NCI-H2029 (cell line): ENCODE data around the gene CREB5.
"Not testable (repeated sequence)": the region's sequence is repeated elsewhere in the genome, so short reads cannot be mapped to it uniquely, and the experiment has no call there.

Experiments
- DNase-seq: peaks from one replicate; lab custom pipeline; 2025; lab: John Stamatoyannopoulos, UW

Gene CREB5

DNA sequence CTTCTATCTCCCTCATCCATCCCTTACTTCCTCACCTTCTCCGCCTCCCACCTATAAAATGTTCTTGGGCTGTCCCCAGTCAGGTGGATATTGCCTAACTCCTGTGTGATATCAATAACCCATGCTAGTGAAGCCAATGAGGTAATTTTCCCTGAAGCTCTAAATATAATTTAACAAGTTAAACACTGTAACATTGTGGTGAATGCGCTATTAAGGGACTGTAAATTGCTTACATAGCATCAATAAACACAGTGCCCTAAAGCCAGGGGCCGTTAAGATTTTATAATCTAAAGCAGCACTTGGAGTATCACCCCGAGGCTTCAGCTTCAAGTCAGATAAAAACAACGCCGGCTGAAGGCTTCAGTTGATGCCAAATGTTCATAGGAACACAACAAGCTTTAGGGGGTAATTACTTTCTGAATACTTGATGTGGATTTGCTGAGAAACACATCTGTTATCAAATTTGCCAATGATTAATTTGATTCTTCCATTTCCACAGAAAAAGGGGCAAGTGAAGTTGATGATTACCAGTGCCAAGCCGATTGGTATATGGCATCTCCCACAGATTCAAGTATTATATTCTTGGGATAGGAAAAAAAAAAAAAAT lies 138.4 kb downstream of the CREB5 start:
- DNase-seq, result no peak

DNA sequence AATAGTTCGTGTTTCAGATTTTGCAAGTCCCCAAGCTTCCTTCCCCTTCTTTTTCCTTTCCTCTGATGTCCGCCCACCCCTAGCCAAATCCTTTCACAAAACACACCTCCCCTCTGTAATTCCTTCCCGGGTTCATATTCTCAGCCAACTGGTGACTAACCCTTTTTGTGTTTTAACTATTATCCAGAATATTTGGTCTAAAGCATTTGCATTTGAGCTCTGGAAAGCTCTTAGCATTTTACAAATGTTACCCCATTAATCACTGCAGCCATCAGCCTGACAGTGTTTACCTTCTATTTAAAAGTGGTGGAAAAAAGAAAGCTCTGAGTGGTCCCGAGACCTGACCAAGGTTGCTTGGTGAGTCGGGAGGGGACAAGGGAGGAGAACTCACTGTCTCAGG lies 139.0 kb downstream of the CREB5 start:
- DNase-seq, result no peak

DNA sequence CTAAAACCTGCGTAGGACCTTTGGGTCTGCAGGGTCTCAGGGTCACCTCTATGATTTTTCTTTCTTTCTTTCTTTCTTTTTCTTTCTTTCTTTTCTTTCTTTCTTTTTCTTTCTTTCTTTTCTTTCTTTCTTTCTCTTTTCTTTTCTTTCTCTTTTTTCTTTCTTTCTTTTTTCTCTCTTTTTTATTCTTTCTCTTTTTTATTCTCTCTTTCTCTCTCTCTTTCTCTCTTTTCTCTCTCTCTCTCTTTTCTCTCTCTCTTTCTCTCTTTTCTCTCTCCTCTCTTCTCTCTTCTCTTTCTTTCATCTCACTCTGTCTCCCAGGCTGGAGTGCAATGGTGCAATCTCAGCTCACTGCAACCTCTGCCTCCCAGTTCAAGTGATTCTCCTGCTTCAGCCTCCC lies 139.4 kb downstream of the CREB5 start:
- DNase-seq, result not testable (repeated sequence)

DNA sequence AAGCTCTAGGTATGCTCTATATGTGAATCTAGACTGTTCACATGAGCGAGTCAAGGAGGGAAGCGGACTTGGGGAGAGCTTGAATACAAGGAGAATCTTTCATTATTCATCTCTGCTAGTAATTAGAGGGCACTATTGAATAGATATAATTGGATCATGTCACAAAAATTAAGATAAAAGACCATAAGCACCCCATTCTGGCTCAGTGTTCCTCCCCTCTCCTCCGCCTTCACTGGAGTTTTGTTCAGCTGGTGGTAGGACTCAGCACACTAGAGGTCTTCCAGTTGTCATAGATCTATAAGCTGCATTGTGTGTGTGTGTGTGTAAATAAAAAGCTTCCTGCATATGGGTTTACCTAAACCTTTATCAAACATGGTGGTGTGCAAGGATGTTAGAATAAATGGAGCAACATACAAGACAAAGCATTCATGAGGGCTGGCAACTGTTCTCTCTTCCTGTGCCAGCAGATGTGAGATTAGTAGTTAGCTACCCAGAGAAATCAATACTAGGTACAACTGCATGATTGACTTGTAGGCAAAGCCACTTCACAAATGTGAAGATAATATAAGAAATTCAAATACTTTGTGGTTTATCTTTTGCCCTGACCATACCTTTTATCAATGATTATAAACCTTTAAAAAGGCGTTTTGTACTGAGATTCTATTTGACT lies 142.6 kb downstream of the CREB5 start:
- no peak for DNase-seq

DNA sequence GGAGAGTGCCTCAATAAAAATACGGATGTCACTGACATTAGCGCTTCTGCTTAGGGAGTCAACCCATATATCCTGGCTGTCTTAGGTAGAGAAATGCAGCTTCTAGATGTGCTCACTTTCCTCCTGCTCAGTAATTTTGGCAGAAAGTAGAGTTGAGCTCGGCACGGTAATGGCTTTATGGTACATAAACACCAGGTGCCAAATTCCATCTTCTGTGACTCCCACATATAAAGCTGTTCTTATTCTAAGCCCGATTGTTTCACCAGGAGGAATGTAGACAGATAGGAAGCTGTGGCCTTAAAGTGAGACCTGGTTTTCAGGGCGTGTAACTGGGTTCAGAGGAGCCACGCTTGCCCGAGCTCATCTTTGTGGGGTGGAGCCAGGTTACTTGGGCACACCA lies 143.7 kb downstream of the CREB5 start:
- no peak for DNase-seq

DNA sequence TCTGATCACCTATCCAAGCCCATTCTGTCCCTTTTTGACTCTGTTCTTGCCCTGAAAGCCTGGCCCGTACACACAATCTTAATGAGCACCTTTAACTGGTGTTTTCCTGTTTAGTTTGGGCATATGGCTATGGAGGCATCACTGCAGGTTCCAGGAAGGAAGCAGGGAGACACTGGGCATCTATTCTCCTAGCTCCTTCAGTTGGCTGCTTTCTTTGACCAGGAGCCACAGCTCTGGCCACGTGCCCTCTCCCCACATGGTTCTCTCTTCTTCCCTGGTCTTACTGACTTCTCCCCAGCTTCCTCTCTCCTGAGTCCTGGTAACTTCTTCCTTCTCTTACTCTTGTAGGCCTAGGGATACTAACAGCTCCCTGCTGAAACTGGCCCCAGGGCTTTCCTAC lies 144.4 kb downstream of the CREB5 start:
- DNase-seq, result no peak

DNA sequence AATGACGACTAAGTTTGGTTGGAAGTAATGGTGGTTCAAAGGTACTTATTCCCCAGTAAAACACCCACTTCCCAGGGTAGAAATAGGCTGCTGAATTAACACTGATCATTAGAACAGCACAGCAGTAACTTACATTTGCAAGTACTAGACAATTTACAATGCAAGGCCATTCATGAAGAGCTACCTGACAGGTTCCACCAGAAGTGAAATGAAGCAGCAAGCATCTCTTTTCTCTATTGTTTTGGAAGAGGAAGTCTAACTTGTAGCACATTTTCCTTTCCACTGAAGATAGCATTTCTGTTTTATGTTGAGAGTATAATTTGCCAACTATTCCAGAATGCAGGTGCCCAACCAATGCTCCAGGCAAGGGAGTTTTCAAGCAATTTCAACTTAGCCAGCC lies 145.9 kb downstream of the CREB5 start:
- DNase-seq, result no peak

DNA sequence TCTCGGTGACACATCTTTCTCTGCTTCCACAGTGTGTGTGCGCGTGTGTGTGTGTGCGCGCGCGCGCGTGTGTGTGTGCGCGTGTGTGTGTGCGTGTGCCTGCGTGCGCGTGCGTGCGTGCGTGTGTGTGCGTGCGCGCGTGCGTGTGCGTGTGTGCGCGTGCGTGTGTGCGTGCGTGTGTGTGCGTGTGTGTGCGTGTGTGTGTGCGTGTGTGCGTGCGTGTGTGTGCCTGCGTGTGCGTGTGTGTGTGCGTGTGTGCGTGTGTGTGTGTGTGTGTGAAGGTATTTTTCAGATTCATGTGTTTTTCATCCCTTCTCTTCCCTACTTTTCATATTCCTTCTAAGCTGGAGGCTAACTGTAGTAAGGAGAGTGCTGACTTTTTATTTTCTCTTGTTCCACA lies 148.4 kb downstream of the CREB5 start:
- DNase-seq, result no peak

DNA sequence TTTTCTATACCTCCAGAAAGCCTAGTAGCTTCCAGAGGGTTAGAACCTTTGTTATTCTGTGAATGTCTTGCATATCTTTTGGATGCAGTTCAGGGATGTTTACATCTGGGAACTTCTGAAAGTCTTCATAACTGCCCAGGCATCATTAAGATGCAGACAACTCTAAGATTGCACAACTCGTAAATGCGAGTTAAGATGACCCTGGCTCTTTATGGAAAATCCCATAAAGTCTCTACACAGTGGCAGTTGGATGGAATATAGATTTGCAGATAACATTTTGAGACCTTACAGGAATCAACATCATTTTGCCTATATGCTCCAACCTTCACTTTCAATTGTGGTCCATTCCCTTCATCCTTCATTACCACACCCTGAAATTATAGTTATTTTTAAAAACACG lies 151.7 kb downstream of the CREB5 start:
- DNase-seq, result no peak

DNA sequence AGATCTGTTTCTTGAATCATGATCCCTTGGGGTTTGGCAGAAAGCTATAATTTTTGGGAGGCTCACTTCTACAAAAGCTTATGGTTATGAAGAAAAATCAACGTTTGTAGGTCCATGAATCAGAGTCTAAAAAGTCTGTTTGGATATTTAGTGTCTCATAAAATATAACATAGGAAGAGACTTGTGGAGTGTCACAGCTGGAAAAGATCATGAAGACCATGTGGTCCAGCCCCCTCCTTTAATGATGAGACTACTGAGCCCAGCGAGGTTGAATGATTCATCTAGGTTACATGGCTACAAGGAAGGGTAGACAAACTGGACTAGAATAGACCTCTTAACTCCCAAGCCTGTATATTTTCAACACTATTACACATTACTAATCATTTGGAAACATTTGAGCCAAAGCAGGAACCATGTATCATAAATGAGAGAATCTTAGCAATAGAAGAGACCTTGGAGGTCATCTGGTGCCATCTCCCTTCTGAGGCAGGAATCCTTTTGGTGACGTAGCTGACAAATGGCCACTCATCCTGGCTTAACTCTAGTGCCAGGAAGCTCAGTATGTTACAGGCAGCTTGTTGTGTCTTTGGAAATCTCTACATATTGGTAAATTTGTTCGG lies 152.5 kb downstream of the CREB5 start:
- no peak for DNase-seq

DNA sequence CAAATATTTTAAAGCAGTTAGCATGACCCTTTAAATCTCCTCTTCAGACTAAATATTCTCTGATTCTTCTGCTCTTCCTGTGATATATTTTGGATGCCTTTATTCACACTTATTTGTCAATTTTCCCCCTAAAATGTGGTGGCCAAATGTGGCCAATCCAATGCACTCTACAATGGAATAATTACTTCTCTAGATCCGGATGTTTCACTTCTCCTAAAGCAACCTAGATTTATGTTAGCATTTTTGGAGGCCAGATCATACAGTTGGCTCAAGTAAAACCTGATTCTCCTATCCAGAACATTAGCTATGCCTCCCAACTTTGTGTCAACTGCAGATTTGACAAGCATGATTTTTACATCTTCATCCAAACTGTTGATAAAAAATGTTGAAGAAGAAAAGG lies 153.7 kb downstream of the CREB5 start:
- DNase-seq, result no peak

DNA sequence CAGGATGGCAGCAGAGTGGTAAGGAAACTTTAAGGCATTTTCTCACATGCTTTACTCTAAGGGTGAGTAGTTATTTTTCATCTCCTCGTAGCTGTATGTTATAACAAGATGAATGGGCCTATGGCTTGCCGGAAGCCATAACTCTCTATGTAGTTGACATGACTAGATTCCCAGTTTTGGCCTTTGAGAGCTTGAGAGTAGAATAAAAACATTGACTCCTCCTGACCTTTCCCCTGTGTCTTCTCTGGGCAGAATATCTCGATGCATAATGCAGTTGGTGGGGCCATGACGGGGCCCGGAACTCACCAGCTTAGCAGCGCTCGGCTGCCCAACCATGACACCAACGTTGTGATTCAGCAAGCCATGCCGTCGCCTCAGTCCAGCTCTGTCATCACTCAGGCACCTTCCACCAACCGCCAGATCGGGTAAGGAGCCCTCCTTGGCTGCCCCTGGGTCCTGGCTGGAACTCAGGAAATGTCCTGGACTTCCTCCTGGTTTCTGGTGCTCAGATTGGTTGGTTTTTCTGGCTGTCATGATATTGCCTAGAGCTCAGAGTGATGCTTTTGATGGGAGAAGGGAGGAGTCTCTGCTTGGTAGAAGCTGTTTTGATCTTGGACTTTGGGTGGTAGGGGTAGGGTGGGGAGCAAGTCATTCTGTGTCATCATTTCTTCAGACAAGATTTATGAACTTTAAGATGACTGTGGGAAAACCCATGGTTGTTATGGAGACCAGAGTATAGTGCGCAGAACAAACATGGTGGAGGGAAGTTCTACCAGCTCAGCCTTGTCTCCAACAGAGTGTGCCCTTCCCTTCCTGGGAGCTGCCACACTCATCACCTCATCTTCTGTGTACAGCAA lies 158.0 kb downstream of the CREB5 start:
- no peak for DNase-seq

DNA sequence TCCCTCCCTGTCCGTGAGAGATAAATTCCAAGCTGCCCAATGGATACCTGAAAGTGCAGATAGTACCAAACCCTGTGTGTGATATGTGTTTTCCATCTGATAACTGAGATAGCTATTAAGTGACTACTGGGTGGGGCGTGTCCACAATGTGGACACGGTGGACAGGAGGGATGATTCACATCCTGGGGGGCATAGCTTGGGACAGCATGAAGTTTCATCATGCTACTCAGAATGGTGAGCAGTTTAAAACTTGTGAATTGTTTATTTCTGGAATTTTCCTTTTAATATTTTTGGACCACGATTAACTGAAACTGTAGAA lies 158.6 kb downstream of the CREB5 start:
- DNase-seq, result no peak

DNA sequence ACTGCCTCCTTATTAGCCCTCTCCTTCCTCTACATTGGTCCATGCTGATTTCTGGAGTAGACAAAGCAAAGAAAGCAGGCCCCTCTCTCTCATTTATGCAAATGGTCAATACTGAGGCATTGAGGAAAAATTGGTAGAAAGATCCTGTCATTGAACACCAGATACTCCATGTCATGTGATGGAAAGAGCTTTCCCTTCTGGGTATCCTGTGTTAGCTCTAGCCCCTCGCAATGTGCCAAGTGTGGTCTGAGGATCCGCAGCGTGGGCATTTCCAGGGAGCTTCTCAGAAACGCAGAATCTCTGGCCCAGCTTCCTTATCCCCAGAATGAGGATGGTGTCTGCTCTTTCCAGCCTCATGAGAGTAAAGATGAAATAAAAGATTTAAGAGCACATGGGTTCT lies 159.1 kb downstream of the CREB5 start:
- no peak for DNase-seq

DNA sequence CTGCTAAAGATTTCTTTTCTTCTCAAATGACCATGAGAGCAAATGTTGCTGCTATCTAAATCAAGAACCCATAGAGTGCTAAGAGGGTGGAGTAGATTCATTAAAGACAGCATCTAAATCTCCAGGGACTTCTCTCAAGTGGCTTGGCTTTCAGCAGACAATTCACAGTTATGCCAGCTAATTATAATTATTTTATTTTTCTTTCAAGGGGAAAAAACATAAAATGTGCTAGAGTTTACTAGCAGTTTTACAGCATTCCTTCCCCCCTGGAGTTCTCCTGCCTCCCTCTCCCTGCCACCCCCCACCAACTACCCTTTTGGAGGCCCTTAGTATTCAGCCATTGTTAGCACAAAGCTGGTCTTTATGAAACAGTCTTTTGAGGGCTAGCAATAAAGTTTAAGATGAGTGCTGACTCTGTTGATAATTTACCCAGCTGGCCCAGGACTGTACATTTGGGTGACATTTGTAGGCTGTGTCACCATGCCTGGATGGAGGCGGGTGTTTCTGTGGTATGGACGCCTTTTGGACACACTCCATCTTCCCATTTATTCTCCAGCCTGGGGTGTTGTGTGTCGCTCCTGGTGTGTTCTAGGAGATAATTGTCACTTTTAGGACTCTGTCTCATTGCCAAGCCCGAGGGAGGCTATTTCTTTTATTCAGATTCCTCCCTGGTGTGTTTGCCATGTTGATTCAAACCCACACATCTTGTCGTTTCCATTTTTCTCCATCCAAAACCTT lies 160.2 kb downstream of the CREB5 start:
- DNase-seq, result peak; percentile 48

DNA sequence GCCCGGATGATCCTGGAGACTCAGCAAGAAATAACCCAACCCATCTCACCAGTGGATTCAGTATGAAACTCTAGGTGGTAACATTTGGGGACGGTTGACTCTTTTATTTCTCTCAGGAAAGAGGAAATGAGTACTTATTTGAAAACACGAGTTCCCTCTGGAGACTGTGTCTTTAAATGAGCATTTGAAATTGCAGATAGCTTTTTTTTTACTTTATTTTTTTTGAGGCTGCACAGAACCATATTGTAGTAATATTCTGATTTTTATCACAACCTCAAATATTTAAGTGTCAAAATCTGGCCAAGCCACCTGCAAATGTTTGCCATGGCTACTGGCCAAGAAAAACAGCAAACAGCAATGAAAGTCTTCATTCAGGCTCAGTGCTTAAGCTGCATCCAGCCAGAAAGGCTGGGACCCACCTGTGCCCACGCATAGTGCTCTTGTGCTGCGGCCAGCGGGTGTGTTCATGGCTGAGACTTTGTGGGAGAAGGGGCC lies 160.8 kb downstream of the CREB5 start:
- DNase-seq, result peak; percentile 87

DNA sequence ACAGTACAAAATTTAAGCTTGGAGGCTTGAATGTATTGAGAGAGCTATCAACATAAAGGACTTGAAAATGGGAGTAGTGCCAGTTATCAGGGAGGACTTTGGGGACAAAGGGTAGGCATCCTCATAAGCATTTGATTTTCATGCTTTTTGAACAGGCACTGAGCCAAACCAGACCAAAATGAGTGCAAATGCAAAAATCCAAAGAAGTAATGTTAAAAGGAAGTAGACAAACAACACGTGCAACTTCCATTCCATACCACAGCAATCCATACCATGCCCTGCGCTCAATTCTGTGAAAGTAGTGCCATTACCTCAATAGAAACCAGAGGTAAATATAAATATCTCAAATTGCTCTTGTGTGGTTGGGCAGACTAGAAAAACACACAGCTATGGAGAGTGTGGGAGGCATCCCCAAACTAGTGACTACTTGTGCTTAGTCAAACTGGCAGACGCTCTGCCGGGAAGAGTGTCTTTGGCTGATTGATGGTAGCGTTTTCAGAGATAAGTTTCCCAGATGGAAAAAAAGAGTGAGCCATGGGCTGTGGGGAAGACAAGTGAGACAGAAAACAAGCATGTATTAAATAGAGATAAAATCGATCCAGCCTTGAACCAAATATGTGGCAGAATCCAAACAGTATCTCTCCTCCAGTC lies 161.5 kb downstream of the CREB5 start:
- DNase-seq, result peak; percentile 47

DNA sequence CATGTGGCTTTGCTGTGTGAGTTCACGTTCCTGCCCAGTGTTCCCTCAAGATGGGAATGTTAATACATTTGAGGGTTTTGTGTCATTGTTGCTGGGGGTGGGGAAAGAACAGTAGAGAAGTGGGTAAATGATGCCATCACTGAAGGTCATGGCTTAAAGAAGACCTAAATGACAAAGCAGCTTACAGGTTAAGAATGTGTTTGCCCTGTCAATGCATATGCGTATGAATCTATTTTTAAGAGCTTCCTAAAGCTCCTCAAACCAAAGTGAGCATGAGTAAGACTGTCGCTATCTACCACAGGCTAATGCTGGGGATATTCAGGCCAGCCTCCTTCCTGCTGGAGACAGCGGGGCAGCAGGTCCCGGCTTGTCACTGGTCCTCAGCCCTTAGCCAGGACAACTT lies 162.9 kb downstream of the CREB5 start:
- DNase-seq, result no peak

DNA sequence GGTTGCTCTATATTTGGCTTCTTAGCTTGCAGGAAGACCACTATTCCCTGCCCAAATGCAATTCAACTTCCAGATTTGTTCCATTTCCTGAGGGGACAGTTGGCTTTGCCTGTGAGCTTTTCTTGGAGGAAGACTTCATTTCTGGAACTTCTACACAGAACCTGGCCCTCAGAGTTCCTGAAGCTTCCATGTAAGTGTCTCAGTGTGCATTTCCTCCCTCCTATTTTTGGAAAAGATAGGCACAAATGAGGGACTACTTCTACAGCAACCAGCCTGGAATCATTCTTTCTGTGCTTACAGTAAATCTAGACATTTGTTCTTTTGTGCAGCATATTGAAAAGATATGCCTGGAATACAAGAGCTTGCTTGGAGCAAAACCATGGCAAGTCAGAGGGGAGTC lies 164.3 kb downstream of the CREB5 start:
- no peak for DNase-seq

DNA sequence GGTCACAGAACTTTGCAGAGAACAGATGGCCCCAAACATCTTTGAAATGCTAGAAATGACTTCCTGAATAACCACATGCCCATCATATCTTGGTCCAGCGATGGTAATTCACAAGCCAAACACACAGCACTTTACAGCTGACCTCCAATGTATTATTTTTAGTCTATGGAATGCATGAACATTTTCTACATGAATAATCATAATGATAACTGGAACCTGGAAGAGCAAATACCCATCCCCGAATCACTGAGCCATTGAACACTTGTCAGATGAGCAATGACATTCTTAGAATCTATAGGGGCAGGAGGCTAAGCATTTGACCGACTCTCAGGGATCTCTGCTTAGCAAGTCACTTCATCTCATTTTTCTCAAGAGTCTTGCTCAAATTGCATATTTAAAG lies 167.3 kb downstream of the CREB5 start:
- no peak for DNase-seq

DNA sequence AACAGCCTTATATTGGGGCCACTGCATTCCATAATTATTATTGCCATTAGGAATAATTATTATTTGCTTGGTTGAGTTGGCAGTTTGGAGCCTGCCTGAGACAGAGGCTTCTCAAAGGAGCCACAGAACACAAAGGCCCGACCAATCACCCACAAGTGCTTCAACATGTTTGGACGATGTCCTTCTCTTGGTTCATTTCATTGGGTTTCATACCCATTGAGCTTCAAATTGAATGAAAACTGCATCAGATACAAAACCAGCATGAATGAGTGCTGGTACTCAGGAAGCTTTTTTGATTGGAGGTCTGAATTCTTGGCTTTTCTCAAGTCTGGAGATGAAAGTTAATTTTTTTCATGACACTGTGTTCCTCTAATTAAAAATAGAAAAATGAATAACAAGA lies 168.3 kb downstream of the CREB5 start:
- no peak for DNase-seq

DNA sequence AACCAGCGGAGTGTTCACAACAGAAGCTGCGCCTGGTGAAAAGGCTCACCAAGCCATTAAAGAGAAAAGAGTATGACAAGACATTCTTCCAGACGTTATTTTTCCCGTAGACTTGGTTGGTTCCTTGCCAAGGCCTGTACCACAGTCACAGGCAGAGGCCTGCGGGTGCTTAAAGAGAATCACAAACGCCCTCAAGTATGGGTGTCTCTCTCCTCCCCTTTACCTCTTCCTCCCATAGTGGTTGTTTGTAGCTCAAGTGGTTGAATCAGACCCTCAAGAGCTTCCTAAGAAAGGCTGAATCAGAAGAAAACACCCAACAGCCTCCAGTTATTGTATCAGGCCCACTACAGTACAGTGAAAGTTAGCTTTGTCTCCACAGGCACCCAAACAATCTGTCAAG lies 169.0 kb downstream of the CREB5 start:
- no peak for DNase-seq
